ENCODE results near the gene PARD6A.
"Not testable (repeated sequence)": the region's sequence is repeated elsewhere in the genome, so short reads cannot be mapped to it uniquely, and the experiment has no call there.

The PARD6A gene

GRCh38 chr16:67685388-67686112, 24.8 kb downstream of the PARD6A start:
- DNase-seq (ENCODE audit: low read depth in 2 of 2), result no peak

- DNase-seq (ENCODE audit: low read depth in 2 of 2), result not testable (repeated sequence)
Measured at GRCh38 chr16:67693517-67694285, 32.9 kb downstream of the PARD6A start.

DNA sequence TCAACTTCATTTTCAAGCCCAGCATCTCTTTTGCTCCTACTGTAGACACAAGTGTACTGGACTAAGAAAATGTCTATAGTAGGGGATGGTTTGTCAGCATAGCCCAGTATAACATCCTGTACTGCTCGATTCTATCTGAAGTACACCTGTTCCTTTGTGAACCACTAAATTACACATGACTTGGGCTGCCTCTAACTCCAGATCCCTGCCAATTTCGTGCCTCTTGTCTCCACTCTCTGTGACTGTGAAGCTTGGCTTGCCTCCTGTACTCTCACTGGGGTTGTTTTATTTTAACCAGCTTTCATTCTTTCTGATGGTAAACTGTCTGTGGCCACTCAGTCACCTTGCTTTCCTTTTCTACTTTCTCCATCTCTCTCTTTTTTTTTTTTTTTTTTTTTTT, 33.9 kb downstream of the PARD6A start:
- no peak for DNase-seq (ENCODE audit: low read depth in 2 of 2)

GRCh38 chr16:67697422-67698185, 36.8 kb downstream of the PARD6A start:
- DNase-seq (ENCODE audit: low read depth in 2 of 2), result no peak

DNA sequence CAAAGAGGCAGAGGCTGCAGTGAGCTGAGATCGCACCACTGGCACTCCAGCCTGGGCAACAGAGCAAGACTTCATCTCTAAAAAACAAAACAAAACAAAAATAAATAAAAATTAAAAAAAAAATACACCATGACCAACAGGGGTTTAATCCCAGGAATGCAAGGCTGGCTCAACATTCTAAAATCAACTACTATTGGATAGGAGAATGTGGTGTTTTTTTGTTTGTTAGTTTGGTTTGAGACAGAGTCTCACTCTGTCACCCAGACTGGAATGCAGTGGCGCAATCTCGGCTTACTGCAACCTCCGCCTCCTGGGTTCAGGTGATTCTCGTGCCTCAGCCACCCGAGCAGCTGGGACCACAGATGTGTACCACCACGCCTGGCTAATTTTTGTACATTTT, 38.5 kb downstream of the PARD6A start:
- DNase-seq (ENCODE audit: low read depth in 2 of 2), result no peak

DNA sequence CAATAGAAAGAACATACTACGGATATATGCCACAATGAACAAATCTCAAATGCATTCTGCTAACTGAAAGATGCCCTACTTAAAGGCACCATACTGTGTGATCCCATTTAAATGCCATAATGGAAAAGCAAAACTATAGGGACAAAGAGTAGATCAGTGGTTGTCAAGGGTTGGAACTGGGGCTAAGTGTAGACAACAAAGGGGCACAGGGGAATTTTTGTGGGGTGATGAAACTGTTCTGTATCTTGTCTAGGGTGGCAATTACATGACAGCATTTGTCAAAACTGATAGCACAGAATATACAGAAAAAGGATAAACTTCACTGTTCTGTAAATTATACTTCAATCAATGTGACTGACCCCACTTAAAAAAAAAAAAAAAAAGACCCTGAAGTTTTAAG, 40.7 kb downstream of the PARD6A start:
- DNase-seq (ENCODE audit: low read depth in 2 of 2), result no peak

DNA sequence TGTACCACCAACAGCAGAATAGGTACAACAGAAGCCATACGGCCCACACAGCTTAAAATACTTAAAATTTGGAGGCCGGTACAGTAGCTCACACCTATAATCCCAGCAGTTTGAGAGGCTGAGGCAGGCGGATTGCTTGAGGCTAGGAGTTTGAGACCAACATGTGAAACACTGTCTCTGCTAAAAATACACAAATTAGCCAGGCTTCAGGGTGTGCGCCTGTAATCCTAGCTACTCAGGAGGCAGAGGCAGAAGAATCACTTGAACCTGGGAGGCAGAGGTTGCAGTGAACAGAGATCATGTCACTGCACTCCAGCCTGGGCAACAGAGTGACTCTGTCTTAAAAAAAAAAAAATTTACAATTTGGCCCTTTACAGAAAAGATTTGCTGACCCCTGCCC, 41.4 kb downstream of the PARD6A start:
- no peak for DNase-seq (ENCODE audit: low read depth in 2 of 2)

DNA sequence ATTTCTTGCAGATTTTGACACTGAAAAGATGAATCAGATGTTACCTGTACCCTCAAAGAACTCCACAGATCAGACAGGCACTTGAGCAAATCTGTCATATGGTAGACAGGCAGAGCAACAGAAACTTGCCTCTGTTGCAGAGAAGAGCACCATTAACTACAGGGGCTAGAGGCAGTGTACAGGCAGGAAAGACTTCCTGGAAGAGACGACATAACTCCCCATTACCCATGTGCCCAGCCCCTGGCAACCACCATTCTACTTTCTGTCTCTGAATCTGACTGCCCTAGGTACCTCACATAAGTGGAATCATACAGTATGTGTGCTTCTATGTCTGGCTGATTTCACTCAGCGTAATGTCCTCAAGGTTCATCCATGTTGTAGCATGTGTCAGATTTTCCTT, 42.9 kb downstream of the PARD6A start:
- no peak for DNase-seq (ENCODE audit: low read depth in 2 of 2)

DNA sequence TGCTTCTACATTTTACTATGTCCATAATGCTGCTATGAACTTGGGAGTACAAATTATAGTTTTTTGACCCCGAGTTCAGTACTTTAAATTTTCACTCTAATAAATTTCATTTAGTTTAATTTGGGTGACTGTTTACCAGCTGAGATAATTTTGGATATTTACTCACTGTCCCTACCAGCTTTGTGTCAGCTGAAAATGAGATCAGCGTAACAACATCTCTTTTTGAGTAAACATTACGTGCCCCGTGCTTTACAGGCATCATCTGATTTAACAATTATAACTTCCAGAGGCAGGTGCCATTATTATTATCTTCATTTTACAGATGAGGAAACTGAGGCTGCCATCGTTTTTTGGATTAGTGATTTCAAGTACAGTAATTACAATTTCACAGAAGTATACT, 43.4 kb downstream of the PARD6A start:
- DNase-seq (ENCODE audit: low read depth in 2 of 2), result no peak

DNA sequence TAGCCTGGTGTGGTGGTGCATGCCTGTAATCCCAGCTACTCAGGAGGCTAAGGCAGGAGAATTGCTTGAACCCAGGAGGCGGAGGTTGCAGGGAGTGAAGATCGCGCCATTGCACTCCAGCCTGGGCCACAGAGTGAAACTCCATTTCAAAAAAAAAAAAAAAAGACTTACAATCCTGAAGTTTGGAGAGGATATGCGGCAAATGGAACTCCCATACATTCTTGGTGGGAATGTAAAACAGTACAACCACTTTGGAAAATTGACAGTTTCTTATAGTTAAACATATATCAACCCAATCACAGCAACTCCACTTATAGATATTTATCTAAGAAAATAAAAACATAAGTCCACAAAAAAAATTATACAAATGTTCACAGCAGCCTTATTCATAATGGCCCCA, 46.5 kb downstream of the PARD6A start:
- DNase-seq (ENCODE audit: low read depth in 2 of 2), result no peak

DNA sequence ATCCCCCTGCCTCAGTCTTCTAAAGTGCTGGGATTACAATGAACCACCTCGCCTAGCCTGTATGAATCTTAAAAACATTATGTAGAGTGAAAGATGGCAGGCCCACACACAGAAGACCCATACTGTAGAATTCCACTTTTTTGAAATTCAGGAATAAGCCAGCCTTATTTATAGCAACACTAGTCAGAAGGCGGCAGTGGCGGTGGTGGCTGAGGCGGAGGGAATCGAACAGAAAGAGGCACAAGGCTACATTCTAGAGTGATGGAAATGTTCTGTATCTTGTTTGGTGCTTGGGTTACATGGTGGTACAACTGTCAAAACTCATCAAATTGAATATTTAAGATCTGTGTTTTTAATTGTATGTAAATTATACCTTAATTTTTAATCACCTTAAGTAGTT, 47.0 kb downstream of the PARD6A start:
- no peak for DNase-seq (ENCODE audit: low read depth in 2 of 2)

- no peak for DNase-seq (ENCODE audit: low read depth in 2 of 2)
Measured at GRCh38 chr16:67708368-67708771, 47.6 kb downstream of the PARD6A start.

DNA sequence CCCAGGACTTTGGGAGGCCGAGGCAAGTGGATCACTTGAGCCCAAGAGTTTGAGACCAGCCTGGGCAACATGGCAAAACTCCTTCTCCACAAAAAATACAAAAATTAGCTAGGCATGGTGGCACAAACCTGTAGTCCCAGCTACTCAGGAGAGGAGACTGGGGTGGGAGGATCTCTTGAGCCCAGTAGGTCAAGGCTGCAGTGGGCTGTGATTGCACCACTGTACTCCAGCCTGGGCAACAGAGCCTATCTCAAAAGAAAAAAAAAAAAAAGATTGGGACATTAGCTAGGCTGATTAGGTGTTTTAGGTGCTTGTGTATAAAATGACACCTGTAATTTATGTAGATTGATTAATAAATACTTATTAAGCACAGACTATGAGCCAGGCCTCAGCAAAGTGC, 48.3 kb downstream of the PARD6A start:
- no peak for DNase-seq (ENCODE audit: low read depth in 2 of 2)

- DNase-seq (ENCODE audit: low read depth in 2 of 2), result no peak
Measured at GRCh38 chr16:67710607-67711006, 49.8 kb downstream of the PARD6A start.

Data from stimulated activated CD8-positive, alpha-beta memory T cell treated with anti-CD3 and anti-CD28 coated beads, Interleukin-2, amount 100 ng/mL, for 1 hour (primary cell).